Fibroblast of villous mesenchyme (primary cell): ENCODE measurements around the gene PPP2R5E. TPM values are rescaled to one million over a fixed set of nuclear protein-coding genes. Genes with fewer than 3 reads are reported as not detected.
A peak's percentile ranks its signal among the peaks of the same experiment; 100 is the strongest.

Experiments
- DNase-seq: peaks from one replicate; pipeline ENCODE4 v3.0.0-alpha.2; 2010; ENCODE audit warnings: low read depth
- H3K4me3 ChIP-seq: 2 replicates; pipeline ENCODE4 v1.5.1; 2011; ENCODE audit warnings: low read depth, mild to moderate bottlenecking, low read length
- CTCF ChIP-seq: IDR thresholded peaks from 2 replicates; pipeline ENCODE4 v1.5.1; 2012; ENCODE audit warnings: low read depth, mild to moderate bottlenecking, low read length; ENCODE audit not compliant: insufficient read depth
- total RNA-seq: library from RNA; depleted of rRNA; stranded (reverse); fragments of >200 nt; gene quantifications from 2 replicates; pipeline ENCODE4 v1.2.3, GENCODE V29; 2012

The PPP2R5E gene
- total RNA-seq, 1 donor: 32.4 TPM

GRCh38 chr14:63438065-63438757 lies 105.0 kb downstream of the PPP2R5E start:
- TF ChIP-seq CTCF: peak; percentile 25
- peak; percentile 91 for DNase-seq
- H3K4me3 ChIP-seq: peak overlapping the region; percentile 44

GRCh38 chr14:63436286-63437098 lies 106.7 kb downstream of the PPP2R5E start:
- DNase-seq: no peak
- no peak for TF ChIP-seq CTCF
- H3K4me3 ChIP-seq: no peak overlapping the region

- no peak overlapping the region for H3K4me3 ChIP-seq
- no peak for TF ChIP-seq CTCF
- peak; percentile 91 for DNase-seq
Measured at GRCh38 chr14:63435838-63436237, 107.3 kb downstream of the PPP2R5E start.

- TF ChIP-seq CTCF: no peak
- no peak for DNase-seq
- H3K4me3 ChIP-seq: no peak overlapping the region
Measured at GRCh38 chr14:63435204-63435603, 108.0 kb downstream of the PPP2R5E start.

GRCh38 chr14:63432888-63433552 lies 110.2 kb downstream of the PPP2R5E start:
- no peak for DNase-seq
- H3K4me3 ChIP-seq: no peak overlapping the region
- TF ChIP-seq CTCF: no peak

- TF ChIP-seq CTCF: no peak
- DNase-seq: no peak
- H3K4me3 ChIP-seq: no peak overlapping the region
Measured at GRCh38 chr14:63432228-63432627, 110.9 kb downstream of the PPP2R5E start.
